GM20431 (cell line): ENCODE measurements around the gene MDFIC.

Source experiments
- in situ Hi-C: fragments of 300-500 bp; cut with MseI, MboI; formaldehyde crosslinking; loops from one replicate; pipeline ENCODE4 v1.15.0; 2020; ENCODE audit warnings: low sequenced_read_pairs; ENCODE audit not compliant: unreplicated experiment

MDFIC gene

DNA sequence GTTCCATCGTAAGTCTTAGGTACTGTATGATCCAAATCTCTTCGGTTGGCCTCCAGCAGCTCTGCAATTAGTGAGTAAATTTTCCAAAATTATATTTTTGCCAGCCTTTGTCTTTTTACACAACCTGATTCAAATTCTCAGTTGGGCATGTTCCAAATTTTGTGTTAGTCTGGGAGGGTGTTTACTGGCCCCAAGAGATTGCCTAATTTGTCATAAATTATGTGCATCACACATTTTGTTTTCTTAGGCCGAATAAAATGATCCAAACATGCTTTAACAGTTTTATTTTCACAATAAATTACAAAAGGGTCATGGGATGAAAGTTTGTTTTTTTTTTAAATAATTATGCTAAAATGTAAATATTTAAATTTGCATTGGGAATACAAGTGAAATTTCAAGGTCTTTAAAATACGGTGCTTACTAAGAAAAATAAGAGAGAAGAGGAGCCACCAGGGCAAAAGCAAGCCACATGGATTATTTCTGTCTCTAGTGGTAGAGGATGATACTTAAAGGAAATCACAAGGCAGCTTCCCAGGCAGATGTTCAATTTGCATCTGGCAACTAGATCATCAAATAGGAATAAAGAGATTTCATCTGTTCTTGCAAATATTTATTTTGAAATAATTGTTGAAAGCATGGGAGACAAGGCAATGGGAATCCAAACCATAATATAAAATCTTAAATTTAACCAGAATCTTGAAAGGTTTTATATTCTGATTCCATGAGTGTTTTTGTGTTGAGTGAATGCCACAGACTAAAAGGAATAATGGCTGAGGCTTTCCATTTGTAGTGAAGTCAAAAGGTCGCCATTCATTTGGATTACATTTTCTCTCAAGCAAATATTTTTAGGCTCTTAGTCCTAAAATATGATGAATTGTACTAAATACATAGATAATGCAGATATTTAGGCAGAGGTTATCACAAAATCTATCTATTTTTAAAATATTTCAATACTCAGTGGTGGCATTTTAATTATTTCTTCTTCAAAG lies 111.1 kb downstream of the MDFIC start:
- in situ Hi-C loops, result no loop called here

GRCh38 chr7:115033917-115034459 lies 112.1 kb downstream of the MDFIC start:
- in situ Hi-C loops, result no loop called here

DNA sequence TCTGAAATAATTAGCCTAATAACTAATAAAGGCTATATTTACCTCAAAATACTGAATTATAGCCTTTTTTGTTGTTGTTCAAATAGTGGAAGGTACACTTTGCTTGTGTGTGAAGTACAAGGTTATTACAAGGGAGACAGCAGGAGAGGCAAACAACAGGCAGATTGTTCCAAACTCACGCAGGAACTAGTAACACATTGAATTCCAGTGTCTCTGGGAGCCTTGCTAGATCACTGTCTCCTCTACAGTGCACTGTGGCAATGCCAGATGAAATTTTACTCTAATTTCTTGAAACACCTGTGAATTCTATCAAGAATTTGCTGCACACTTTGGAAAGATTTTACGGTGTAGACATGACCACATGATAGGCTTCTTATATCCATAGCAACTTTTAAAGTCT lies 112.6 kb downstream of the MDFIC start:
- in situ Hi-C loops, result no loop called here

- in situ Hi-C loops, result no loop called here
Measured at GRCh38 chr7:115037128-115037802, 115.4 kb downstream of the MDFIC start.

- in situ Hi-C loops, result no loop called here
Measured at GRCh38 chr7:115038158-115038557, 116.3 kb downstream of the MDFIC start.

DNA sequence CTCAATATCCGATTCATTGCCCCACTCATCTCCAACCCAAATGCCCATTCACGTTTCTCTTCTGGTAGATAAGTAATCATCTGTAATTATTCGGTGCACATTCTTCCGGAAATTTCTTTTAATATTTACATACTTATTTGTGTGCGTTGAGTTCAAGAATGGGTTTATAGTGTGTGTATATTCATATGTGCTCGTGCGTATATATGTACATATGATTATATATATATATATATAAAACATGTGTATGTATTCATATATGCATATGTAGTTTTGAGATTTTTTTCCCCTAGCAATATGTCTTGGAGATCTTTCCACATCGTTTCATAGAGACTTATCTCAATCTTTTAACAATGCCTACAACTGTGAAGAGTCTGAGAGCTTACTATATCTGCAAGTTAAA lies 118.2 kb downstream of the MDFIC start:
- in situ Hi-C loops, result no loop called here

GRCh38 chr7:115040495-115040894 lies 118.6 kb downstream of the MDFIC start:
- in situ Hi-C loops, result no loop called here

DNA sequence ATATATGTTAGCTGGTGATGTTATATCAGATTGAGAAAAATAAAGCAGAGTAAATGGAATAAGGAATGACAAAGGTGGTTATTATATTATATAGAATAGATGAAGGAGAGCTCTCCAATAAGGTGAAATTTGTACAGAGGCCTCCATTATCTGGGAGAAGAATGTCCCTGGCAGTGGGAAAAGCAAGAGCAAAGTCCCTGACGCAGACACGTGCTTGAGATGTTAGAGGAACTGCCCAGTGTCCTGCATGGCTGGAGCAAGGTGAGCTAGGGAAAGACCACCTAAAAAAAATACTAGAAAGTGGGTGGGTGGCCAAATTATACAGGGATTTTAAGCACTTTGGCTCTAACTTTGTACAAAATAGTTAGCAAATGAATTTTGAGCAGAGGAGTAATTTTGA lies 120.7 kb downstream of the MDFIC start:
- in situ Hi-C loops, result no loop called here

GRCh38 chr7:115043605-115044004 lies 121.7 kb downstream of the MDFIC start:
- in situ Hi-C loops, result no loop called here

DNA sequence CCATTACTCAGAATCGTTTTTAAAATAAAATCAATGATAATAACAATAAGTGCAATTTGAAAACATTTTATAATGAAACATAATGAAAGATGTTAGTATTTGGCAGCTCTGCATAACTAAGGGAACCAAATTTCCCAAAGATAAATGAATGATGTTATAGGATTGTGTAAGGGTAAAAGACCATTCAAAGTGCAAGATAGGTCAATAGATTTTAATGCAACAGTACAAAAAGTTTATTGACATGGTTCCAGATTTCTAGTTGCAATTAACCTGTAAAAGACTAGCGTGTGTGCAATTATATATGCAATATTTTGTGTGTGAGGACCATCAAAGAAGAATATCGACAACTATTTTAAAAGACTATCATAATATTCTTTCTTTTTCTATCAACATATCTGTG lies 122.3 kb downstream of the MDFIC start:
- in situ Hi-C loops, result no loop called here

- in situ Hi-C loops, result no loop called here
Measured at GRCh38 chr7:115047958-115048720, 126.2 kb downstream of the MDFIC start.

GRCh38 chr7:115052706-115053105 lies 130.8 kb downstream of the MDFIC start:
- in situ Hi-C loops, result no loop called here

DNA sequence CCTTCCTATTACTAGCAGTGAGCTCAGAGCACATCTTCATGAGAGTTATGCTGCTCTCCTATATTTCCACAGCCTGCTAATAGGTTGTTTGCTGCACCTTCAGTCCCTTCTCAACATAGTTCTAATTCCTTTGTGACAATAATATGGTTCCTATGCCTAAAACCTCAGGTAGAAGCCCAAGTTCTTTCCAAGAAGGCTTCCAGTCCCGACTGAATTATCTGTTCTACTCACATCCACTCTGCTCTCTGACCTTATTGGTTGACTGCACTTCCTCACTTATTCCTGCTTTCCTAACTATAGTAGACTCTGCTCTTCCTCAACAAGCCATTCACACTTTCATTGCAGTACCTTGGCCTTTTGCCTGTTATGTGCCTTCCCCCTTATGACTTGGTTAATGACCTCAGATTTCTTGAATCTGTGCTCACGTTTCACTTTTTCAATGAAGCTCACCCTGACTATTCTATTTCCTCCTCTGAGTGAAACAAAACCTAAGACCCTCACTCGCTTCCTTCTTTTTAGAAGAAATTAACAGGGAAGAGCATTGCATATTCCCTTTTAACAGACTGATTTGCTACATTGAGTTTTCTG lies 132.7 kb downstream of the MDFIC start:
- in situ Hi-C loops, result no loop called here

DNA sequence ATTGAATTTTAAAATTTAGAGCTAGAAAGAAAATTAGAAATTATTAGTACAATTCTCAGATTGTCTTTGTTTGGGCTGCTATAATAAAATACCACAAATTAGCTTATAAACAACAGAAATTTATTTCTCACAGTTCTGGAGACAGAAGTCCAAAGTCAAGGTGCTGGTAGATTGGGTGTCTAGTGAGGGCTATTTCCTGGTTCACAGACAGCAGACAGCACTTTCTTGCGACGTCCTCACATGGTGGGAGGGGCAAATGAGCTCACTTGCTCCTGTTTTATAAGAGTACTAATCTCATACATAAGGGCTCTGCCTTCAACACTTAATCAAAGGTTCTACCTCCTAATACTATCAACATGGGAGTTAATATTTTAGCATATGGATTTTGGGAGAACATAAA lies 134.1 kb downstream of the MDFIC start:
- in situ Hi-C loops, result no loop called here

- in situ Hi-C loops, result no loop called here
Measured at GRCh38 chr7:115058726-115059125, 136.8 kb downstream of the MDFIC start.

GRCh38 chr7:115059321-115059720 lies 137.4 kb downstream of the MDFIC start:
- in situ Hi-C loops, result no loop called here

DNA sequence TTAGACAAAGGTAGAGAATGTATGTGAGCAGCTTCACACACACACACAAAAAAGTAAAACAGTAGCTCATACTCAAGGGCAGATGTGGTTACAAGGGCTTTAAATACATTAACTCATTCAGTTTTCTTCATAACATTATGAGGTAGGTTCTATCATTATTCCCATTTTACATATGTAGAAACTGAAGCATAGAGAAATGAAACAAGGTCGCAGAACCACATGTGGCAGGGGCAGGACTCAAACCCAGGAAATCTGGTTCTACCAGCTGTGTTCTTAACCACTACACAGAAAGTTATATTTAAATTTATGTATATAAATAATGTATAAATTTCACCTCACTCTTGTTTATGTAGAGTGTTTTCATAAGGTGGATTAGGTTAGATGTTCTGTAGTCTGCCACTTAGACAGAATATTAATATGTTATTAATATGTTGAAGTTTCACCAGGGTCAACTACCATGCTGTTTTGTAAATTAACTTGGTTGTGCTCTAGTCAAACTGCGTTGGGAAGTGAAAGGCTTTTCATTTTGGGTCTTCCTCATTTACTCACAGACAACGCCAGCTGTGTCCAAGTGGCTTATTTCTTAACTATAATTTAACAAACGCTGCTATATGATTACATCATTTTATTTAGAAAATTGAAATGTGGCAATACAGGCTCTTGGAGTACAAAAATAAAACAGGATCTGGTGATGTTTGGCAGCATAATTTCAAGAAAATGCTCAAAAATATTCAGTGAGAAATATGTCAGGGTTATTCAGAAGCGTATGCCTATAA lies 138.4 kb downstream of the MDFIC start:
- in situ Hi-C loops, result no loop called here

DNA sequence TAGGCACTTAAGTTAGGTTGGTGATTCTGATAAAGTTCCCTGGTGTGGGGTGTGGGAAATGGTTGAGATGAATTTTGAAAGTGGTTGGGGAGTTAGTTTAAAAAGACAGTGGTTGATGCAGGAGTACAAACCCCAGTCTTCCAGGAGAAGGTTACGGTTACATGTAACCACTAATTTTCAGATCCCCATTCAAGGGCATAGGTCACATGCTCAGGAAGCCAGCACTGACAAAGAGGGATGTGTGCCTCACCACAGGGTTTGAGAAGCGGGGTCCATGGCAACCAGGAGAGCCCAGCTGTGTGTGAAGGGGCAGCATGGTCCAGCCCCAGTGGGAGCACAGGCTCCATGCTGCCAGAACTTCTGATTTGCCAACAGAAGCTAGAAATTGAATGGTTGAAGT lies 144.2 kb downstream of the MDFIC start:
- in situ Hi-C loops, result no loop called here

DNA sequence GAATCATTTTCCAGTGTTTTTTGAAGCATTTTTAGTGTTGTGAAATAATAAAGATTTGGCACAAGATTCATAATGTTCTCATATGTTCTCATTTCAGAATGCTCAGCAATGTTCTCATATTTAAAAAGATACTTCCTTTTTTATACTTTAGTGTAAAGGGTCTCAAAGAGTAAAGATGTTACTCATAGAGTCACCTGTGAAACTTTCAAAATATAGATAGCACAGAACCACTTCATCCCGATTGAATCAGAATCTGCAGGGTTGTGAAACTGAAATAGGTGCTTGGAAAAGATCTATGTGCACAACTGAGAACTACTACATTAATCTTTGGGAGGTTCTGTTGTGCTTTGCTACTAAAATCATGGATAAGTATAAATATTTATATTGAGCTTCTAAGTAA lies 144.7 kb downstream of the MDFIC start:
- in situ Hi-C loops, result no loop called here
